HFF-Myc (cell line): ENCODE measurements around the gene PHRF1.

Experiments used
- DNase-seq: peaks from one replicate; pipeline ENCODE4 v3.0.0-alpha.2; 2011; ENCODE audit warnings: low read depth; ENCODE audit errors: extremely low read depth
- H3K4me3 ChIP-seq: replicated peaks from 2 replicates; pipeline ENCODE4 v1.5.1; 2011; ENCODE audit warnings: low read depth, mild to moderate bottlenecking, control low read depth, low read length
- TF ChIP-seq, protein P1 (sequence below): IDR thresholded peaks from 2 replicates; pipeline ENCODE4 v1.5.1; 2012; ENCODE audit warnings: mild to moderate bottlenecking, low read depth, low read length, control low read depth; ENCODE audit errors: missing control alignments

PHRF1 gene, protein sequence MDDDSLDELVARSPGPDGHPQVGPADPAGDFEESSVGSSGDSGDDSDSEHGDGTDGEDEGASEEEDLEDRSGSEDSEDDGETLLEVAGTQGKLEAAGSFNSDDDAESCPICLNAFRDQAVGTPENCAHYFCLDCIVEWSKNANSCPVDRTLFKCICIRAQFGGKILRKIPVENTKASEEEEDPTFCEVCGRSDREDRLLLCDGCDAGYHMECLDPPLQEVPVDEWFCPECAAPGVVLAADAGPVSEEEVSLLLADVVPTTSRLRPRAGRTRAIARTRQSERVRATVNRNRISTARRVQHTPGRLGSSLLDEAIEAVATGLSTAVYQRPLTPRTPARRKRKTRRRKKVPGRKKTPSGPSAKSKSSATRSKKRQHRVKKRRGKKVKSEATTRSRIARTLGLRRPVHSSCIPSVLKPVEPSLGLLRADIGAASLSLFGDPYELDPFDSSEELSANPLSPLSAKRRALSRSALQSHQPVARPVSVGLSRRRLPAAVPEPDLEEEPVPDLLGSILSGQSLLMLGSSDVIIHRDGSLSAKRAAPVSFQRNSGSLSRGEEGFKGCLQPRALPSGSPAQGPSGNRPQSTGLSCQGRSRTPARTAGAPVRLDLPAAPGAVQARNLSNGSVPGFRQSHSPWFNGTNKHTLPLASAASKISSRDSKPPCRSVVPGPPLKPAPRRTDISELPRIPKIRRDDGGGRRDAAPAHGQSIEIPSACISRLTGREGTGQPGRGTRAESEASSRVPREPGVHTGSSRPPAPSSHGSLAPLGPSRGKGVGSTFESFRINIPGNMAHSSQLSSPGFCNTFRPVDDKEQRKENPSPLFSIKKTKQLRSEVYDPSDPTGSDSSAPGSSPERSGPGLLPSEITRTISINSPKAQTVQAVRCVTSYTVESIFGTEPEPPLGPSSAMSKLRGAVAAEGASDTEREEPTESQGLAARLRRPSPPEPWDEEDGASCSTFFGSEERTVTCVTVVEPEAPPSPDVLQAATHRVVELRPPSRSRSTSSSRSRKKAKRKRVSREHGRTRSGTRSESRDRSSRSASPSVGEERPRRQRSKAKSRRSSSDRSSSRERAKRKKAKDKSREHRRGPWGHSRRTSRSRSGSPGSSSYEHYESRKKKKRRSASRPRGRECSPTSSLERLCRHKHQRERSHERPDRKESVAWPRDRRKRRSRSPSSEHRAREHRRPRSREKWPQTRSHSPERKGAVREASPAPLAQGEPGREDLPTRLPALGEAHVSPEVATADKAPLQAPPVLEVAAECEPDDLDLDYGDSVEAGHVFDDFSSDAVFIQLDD (N-terminal part only)

DNA sequence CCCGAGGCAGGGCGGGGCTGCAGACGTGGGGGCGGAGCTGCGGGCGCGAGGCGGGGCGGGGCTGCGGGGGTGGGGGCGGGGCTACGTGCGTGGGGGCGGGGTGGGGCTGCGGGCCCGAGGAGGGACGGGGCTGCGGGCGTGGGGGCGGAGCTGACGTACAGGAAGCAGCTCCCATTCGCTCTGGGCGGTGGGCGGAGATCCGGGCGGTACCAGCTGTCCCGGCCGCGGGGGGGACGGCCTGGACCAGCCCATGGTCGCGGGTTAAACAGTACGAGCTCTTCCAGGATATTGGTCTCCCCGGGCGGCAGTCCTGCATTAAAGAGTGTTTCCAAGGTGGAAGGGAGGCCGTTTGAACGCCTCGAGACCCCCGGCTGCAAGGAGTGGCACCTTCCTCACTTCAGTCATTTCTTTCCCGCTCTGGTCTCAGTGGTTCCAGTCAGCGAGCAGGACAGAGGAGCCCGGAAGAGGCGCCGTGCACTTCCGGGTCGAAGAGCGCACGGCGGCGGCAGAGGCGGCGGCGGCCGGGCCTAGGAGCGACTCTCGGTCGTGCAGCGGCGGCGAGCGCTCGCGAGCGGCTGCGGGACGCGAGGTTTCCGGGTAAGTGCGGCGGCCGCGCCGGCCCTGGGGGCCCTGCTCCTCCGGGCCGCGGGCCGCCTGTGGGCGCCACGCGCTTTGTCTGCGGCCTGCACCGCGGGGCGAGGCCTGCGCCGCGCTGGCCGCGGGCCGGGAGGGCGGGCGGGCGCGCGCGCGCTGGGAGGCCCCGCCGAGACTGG lies at the start of gene PHRF1:
TSS of gene PHRF1 (plus strand) at position 475 of the 773 bp plus-strand sequence. CDS start 5,043 bp downstream, outside the sequence.
- TF ChIP-seq, protein P1, sequence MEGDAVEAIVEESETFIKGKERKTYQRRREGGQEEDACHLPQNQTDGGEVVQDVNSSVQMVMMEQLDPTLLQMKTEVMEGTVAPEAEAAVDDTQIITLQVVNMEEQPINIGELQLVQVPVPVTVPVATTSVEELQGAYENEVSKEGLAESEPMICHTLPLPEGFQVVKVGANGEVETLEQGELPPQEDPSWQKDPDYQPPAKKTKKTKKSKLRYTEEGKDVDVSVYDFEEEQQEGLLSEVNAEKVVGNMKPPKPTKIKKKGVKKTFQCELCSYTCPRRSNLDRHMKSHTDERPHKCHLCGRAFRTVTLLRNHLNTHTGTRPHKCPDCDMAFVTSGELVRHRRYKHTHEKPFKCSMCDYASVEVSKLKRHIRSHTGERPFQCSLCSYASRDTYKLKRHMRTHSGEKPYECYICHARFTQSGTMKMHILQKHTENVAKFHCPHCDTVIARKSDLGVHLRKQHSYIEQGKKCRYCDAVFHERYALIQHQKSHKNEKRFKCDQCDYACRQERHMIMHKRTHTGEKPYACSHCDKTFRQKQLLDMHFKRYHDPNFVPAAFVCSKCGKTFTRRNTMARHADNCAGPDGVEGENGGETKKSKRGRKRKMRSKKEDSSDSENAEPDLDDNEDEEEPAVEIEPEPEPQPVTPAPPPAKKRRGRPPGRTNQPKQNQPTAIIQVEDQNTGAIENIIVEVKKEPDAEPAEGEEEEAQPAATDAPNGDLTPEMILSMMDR: no peak
- H3K4me3 ChIP-seq: peak within 1 kb of the TSS; percentile 91
- peak; percentile 77 for DNase-seq

DNA sequence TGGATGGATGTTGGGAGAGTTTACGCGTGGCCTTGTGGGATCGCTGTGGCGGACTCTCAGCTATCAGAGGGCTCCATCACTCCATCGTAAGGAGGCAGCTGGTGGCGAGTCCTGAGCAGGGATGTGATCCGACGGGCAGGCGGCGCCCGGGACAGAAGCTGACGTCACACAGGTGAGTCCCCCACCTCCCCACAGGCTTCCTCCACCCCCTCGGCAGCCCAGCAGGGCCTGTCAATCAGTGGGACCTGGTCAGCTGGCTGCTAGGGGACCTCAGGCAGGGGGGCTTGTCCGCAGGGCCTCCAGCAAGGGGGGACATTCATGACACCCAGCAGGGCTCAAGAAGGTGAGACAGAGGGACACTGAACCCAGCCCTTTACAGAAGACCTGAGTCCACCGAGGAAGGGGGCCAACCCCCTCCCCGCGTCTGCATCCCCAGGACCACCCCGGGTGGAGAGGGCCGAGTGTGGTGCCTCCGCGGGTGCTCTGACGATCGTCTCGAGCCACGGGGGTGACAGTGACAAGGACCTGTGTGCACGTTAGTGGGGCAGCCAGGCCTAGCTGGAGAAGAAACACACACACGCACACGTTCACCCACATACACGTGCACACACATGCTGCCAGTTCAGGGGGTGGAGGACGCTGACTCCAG lies 48.0 kb upstream of the PHRF1 start:
- TF ChIP-seq, protein P1: no peak
- DNase-seq: no peak
- no peak overlapping the region for H3K4me3 ChIP-seq

DNA sequence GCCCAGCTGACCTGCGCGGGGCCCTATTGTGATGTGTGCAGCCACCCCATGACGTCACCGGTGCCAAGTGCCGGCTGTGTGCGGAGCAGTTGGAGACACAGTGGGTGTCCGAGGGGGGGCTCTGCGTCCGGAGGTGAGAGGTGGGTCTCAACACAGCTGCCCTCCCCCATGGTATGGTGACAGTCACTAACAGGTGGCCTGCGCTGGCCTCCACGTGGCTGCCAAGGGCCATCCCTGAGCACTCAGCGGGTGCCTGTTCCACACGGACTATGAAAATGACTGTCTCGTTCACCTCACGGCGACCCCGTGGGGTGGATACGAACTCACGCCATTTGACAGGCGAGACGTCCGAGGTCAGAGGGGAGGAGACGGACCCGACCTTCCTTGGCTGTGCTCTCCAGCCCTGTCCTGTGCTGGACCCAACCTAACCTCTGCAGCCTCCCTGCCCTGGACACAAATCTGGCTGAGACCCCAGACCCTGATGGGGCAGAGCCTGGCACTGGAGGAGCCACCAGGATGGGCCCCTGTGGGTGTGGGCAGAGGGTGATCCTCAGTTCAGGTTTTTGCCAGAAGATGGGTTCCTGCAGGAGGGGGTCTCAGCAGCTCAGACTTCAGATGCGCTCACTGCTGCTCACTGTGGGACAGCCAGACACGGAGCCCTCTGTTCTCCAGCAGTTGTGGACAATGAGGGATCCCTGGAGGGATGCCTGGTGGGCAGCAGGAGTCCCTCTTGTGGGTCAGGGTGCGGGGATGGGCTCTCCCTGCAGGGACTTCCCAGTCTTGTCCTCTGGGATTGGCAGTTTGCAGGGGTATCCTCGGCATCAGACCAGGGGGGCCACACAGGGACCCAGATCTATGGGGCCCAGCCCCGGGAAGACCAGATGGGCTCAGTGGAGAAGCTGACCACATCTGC lies 47.2 kb upstream of the PHRF1 start:
- no peak overlapping the region for H3K4me3 ChIP-seq
- DNase-seq: no peak
- TF ChIP-seq, protein P1: no peak

DNA sequence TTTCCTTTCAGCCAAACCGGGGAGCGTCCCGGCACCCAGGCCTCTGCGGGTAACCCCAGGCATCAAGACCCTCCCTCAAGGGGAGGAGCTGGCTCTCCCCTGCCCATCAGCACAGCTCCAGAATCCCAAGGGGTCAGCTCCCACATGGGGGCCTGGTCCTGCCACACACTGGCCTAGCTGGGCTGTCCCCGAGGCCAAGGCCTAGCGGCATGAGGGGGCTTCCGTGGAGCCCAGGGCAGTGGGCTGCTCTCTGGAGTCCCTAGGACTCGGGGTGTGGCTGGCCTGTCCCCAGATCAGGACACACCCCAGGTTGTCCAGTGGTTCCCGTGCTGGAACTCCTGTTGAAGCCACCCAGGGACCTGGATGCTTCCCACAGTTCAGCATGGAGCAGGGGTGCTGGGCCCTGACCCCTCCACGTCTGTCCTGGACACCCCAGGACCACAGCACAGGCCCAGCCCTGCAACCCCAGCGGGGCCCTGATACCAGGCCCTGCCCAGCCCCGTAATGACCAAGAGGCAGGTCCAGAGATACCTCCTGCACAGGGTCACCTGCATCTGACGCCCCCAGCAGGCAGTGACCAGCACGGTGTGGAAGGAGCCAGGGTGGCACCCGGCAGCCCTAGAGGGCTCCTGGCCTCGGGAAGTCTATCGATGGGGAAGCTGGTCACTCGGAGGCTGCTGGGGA lies 46.4 kb upstream of the PHRF1 start:
- H3K4me3 ChIP-seq: no peak overlapping the region
- no peak for DNase-seq
- TF ChIP-seq, protein P1: no peak
